ENCODE data around the gene MYBPHL. TPM values are rescaled to one million over a fixed set of nuclear protein-coding genes. Genes with fewer than 3 reads are reported as not detected.

MYBPHL gene
- total and polyA plus RNA-seq, 2 of the 13 experiments (the other 11 are each of a cell fraction or from before 2014, with no cell fraction given), result 3.7 to 3.8 TPM

GRCh38 chr1:109301874-109302273 is 4.9 kb downstream of the MYBPHL start:
- BruUV-seq (replicated peaks), result no TSS peak
- POLR2A ChIA-PET, result no interaction called here
- Histone ChIP-seq H3K27ac (ENCODE audit: extremely low read length, insufficient read depth, low read length) (no peak overlapping the region), H3K36me3 (replicated peaks in 1 of 2; ENCODE audit: control insufficient read depth in 1 of 2, insufficient read depth in 2 of 2, low read length in 2 of 2) (no peaks in the 10 kb centered on the region), H3K9me3 (ENCODE audit: low read length) (no peaks in the 10 kb centered on the region), H3K9ac (ENCODE audit: insufficient read depth, low read depth, low read length) (no peak overlapping the region), H3K4me2 (ENCODE audit: low read depth, low read length) (no peak overlapping the region), H2AFZ (ENCODE audit: low read length) (no peak overlapping the region), H3K4me3 (replicated peaks in 1 of 3; ENCODE audit: insufficient read depth in 1 of 3, low read depth in 2 of 3, low read length in 3 of 3) (no peak overlapping the region), H3K79me2 (ENCODE audit: insufficient read depth, low read length) (no peaks in the 10 kb centered on the region), H3K4me1 (ENCODE audit: insufficient read depth, low read length) (peaks cover 81% of the 10 kb centered on the region), H3K27me3 (ENCODE audit: control insufficient read depth in 1 of 2, insufficient read depth in 2 of 2, low read length in 2 of 2) (no peaks in the 10 kb centered on the region), H4K20me1 (ENCODE audit: insufficient read depth, low read length) (no peaks in the 10 kb centered on the region)
- in situ Hi-C loops (cut with HindIII; ENCODE audit: extremely low pct_ligation_motif_present, low pct_unique_long_range_greater_than_20kb) (no loop called here), intact Hi-C loops (cut with micrococcal nuclease; ENCODE audit: unreplicated experiment) (no loop called here)
- no peak for ATAC-seq
- 96% methylated on average over 5 of the region's 5 CpGs for WGBS (ENCODE audit: low lambda C conversion rate)
- FAIRE-seq, result peak; percentile 37
- no peak for TF ChIP-seq HOXA5 (CRISPR knock-in tag; IDR thresholded peaks at IDR 0.05)
- no peak for TF ChIP-seq ZFP36L1 (CRISPR knock-in tag; IDR thresholded peaks at IDR 0.05)
- TF ChIP-seq ZMYM4 (CRISPR knock-in tag; IDR thresholded peaks at IDR 0.05), result no peak
- TF ChIP-seq IRX3 (CRISPR knock-in tag; IDR thresholded peaks at IDR 0.05; ENCODE audit: borderline replicate concordance, low read depth), result no peak
- no peak for TF ChIP-seq DZIP1 (CRISPR knock-in tag; IDR thresholded peaks at IDR 0.05)
- 0 out of 2 replicates have a peak, but pooled peaks have one; percentile 43 for TF ChIP-seq ZNF207 (IDR thresholded peaks at IDR 0.05; ENCODE audit: borderline replicate concordance)
- CTCF ChIA-PET (ENCODE audit: low intra/inter-chr PET ratio, low total read pairs), result no interaction called here
- no peak for DNase-seq (ENCODE audit: low spot score)
